ENCODE measurements around the gene SLC43A3. TPM values are rescaled to one million over a fixed set of nuclear protein-coding genes. Genes with fewer than 3 reads are reported as not detected.

The SLC43A3 gene
- total RNA-seq, 1 experiment from 2014 or later: 21.4 TPM

- Mint-ChIP-seq H3K4me3 (peak overlapping the region; percentile 52 to 87), H3K27ac (peak overlapping the region in 1 of 3 experiments; percentile 70; a peak in 1 of 7 replicates)
These were observed 30.7 kb upstream of the SLC43A3 start for GRCh38 chr11:57457643-57458023.

More at GRCh38 chr11:57457643-57458023, 30.7 kb upstream of the SLC43A3 start:
- Histone ChIP-seq H3K9me3 (ENCODE audit: control insufficient read depth, low read depth, low read length) (no peaks in the 10 kb centered on the region), H3K9ac (ENCODE audit: extremely low read depth, insufficient read length, low read length) (no peak overlapping the region), H2BK120ac (ENCODE audit: low read depth, low read length, poor library complexity, severe bottlenecking) (no peak overlapping the region), H4K5ac (ENCODE audit: insufficient read length, low read depth, low read length) (no peak overlapping the region), H2BK12ac (ENCODE audit: insufficient read length, low read depth, low read length) (no peak overlapping the region), H3K4me1 (ENCODE audit: insufficient read depth, low read length) (peaks cover 6% of the 10 kb centered on the region; the same call in 1 of the 2 replicates), H4K8ac (replicated peaks; ENCODE audit: insufficient read length, low read depth, low read length) (no peak overlapping the region), H3K4me2 (ENCODE audit: insufficient read depth, insufficient read length, low read length) (peak overlapping the region; percentile 81), H4K91ac (ENCODE audit: insufficient read length, low read depth, low read length) (no peak overlapping the region), H3K4ac (ENCODE audit: low read depth, low read length) (no peak overlapping the region), H2BK5ac (ENCODE audit: insufficient read length, low read length) (no peak overlapping the region), H2BK20ac (ENCODE audit: low read depth, low read length, poor library complexity, severe bottlenecking) (no peak overlapping the region), H3K56ac (ENCODE audit: insufficient read length, low read depth, low read length) (no peak overlapping the region), H3K18ac (ENCODE audit: insufficient read length, low read depth, low read length) (no peak overlapping the region), H3K79me2 (ENCODE audit: insufficient read depth, low read length) (no peaks in the 10 kb centered on the region), H3K79me1 (ENCODE audit: insufficient read depth, low read depth, low read length, poor library complexity, severe bottlenecking) (no peaks in the 10 kb centered on the region), H2AK5ac (ENCODE audit: insufficient read length, low read length) (no peak overlapping the region), H3K14ac (ENCODE audit: insufficient read depth, low read length) (no peak overlapping the region), H2BK15ac (ENCODE audit: low read depth, low read length) (no peak overlapping the region), H3K27ac (ENCODE audit: insufficient read length, low read depth, low read length) (no peak overlapping the region), H3T11ph (ENCODE audit: low read length) (no peak overlapping the region), H2AFZ (ENCODE audit: low read length) (no peak overlapping the region), H4K20me1 (ENCODE audit: control insufficient read depth, insufficient read depth, insufficient read length) (no peaks in the 10 kb centered on the region), H3K27me3 (ENCODE audit: insufficient read depth, low read length) (peaks cover 10% of the 10 kb centered on the region; the same call in 1 of the 2 replicates), H3K23ac (ENCODE audit: insufficient read length, low read depth, low read length) (no peak overlapping the region), H3K23me2 (ENCODE audit: insufficient read length, low read depth, low read length, poor library complexity, severe bottlenecking) (peaks cover 30% of the 10 kb centered on the region)
- Mint-ChIP-seq H3K36me3 (ENCODE audit: insufficient read depth in 1 of 3, low read depth in 3 of 3) (no peaks in the 10 kb centered on the region), H3K27me3 (ENCODE audit: low read depth) (peaks cover 88% of the 10 kb centered on the region), H3K4me1 (peaks cover 24 to 38% of the 10 kb centered on the region in 2 experiments), H3K9me3 (no peaks in the 10 kb centered on the region)
- no peak for DNase-seq
- no CpG with 5 or more reads among the region's 7 CpGs for WGBS (ENCODE audit: extremely low coverage, insufficient read length, low lambda C conversion rate)
- peak; percentile 22; the same call in 2 of the 3 replicates for TF ChIP-seq CTCF (conservative IDR thresholded peaks at IDR 0.05)

All from H9 (cell line).